Measurements from ENCODE around the gene HS1BP3.

HS1BP3 gene

DNA sequence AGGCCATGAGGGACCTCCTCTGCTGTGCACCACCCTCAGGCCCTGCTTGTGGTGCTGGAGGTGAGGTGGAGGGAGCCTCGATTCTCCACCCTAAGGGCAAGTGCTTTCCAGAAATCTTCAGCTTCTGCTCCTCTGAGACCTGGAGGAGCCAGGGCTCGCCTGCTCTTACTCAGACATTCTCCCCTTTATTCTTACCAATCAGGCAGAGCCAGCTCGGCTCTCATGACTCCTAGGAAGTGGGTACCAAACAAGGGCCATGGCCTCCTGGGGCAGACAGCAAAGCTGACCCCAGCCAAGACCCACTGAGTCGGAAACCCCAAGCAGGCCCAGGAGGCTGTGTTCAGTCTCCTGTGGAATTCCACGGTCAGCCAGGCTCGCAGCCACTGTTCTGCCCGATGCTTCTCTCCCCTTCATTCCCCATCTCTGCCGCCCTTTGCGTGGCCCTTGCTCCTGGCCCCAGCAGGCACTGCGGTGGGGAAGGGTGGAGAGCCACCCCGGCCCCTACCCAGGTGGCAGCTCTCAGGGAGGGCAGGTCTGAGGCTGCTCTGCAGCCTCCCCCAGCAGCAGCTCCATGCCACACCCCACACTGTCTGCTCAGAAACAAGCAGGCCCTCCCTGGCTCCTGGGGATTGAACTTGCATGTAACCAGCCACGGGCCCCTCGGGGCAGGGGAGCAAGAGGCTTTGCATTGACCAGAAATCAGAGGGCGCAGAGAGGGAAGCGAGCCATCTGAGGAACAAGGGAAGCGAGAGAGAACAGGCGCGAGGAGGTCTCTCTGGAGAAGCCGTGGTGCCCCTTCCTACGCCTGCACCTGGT lies 24.0 kb downstream of the HS1BP3 start:
- no peak for DNase-seq

GRCh38 chr2:20626392-20626697 lies 24.6 kb downstream of the HS1BP3 start:
- no peak for DNase-seq

DNA sequence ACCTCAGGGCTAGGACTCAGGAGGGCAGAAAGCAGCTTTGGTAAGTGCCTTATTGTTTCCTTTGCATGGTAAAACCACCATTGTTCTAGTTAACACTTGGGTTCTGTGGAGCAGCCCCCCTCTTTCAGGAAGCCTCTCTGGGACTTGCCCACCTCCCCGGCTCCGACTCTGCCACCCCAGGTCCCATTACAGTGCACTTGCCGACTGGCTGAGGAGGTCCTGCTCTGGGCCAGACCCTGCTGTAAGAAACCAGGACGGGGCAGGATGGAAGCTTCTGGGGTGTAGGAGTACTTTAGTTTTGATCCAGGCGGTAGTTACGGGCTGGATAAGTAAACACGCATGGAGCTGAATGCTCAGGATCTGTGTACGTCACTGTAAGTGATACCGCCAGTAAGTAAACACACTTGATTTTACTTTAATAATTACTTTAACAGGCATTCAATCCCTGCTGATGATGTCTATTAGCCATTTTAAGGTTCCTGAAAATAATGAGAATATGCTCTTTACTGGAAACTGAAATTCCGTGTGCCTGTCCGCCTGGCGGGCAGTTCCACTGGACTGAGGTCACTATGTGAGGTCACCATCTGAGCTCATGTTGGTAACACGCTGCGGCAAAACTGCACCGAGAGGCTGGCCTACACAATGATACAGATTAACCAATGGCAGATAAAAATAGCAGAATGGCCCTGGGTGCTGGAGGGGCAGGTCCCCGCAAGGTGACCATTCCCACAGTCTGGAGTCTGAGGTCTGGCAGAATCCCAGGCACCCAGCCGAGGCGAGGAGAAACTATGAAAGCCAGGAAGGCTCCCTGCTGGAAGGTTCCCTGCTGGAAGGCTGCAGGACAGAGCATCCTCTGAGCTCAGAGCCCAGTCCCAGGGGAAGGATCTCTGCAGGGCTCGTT lies 25.2 kb downstream of the HS1BP3 start:
- no peak for DNase-seq

- DNase-seq: no peak
These were observed 25.9 kb downstream of the HS1BP3 start for GRCh38 chr2:20624884-20625485.

DNA sequence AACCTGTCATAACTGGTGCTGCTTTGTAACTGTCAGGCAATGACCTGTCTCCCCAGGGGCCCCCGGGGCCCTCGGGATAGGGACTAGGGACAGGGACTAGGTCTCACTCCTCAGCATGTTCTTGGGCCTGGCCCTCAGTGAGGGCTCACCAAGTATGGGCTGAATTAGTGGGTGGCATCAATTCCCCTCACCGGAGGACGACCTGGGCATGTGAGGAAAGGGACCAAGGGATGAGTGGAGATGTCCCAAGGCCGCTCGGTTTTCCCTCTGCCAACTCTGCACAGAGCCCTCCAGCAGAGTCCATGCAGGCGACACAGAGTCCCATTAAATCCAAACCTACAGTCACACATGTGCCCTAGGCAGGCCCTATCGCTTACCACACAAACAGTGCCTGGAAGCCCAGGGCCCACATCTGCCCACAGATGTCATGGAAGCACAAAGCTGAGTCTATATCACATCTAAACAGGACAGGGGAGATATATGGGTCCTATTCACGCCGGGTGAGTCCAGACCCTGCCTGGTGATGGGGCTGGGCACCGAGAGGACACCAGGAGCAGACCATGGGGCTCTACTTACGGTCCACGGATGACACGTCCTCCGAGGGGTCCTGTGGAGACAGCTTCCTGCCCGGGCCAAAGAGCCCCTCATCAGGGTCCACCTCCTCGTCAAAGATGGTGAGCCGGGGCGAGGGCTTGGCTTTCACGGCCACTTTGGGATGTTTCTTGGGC lies 26.6 kb downstream of the HS1BP3 start:
- no peak for DNase-seq

- no peak for DNase-seq
These were observed 27.1 kb downstream of the HS1BP3 start for GRCh38 chr2:20623741-20624155.

DNA sequence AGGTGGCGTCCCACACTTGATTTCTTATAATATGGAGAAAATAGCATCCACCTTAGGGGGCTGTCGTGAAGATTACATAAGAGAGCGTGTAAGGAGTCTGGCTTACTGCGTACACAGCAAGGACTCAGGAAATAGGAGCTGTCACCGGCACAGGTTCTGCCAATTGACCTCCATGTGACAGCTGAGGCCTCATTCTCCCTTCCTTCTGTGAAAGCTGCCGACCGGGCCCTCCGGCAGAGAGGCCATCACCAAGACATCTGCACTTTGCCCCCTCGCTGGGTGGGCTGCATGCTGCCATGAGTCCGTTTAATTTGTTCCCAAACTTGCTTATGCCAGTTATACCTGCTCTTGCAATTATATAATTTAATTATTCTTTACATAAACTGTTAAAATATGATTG lies 27.7 kb downstream of the HS1BP3 start:
- DNase-seq: no peak

DNA sequence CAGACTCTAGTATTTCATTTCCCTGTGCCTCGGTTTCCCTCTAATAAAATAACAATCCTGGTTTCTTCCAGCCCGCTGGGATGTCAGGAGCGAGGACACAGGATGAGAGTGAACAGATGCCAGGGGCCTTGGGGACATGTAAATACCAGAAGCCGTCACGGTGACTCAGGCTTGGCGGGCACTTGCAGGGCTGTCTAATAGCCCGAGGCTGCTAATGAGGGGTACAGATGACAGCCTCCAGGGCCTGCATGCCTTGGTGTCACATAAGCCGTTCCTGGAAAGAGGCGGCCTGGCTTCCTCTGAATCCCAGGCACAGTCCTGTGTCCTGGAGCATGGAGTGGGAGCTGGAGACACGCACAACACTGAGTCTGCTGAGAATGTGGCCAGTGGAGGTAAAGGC lies 28.2 kb downstream of the HS1BP3 start:
- no peak for DNase-seq

- DNase-seq: no peak
These were observed 28.6 kb downstream of the HS1BP3 start for GRCh38 chr2:20622296-20622686.

DNA sequence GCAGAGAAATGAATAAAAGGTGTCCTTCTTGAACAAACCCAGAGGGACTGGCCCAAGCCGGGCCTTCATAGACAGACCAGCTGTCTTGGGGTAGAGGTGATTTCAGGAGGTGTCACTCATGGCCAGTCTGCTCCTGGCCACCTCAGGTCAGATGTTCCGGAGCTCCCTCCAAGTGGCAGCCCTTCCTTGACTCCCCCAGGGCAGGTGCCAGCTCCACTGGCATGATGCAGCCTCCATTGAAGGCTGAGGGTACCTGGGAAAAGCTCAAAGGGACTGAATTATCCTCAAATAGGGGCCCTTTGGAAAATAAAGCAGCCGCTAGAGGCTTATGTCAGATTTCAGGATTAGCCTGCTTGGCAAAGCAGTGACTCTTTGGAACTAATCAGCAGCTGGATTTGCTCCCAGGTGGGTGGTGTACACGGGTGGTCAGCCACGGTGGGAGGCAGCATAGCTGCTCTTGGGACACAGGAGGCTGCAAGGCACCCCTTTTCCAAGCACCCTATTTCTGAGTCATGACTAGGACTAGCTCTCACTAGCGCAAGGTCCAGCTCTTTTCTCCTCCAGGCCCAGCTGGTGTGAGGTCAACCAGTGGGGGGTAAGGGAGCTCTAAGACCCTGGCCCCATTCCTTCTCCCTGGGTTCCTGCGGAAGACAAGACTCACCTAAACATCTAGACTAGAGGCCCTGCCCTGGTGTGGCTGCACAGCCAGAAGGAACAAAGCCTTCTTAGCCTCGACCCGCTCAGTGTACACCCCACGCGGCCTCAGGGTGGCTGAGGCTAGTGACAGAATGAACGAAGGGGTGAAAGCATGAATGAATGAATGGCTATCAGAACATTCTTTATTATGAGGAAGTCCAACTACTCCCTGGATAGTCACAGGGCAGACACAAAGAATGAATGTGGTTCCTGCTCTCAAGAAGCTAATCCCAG lies 29.3 kb downstream of the HS1BP3 start:
- no peak for DNase-seq

GRCh38 chr2:20620696-20621365 lies 30.1 kb downstream of the HS1BP3 start:
- DNase-seq: no peak

DNA sequence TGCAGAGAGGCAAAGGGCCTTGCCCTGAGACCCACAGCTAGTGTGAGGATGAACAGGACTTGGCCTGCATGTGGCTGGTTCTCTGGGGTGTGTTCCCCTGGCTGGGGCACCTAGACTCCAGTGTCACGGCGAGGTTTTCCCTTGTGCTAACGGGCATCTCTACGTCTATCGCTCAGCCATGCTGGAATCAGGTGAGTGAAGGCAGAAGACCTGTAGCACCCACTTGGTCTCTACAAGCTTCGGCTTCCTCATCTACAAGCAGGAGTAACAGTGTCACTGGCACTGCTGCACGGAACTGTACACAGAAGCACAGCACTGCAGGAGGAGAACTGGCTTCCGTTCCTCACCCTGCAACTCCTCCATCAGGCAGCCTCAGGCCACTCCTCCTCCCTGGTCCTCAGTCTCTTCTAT lies 30.6 kb downstream of the HS1BP3 start:
- no peak for DNase-seq

DNA sequence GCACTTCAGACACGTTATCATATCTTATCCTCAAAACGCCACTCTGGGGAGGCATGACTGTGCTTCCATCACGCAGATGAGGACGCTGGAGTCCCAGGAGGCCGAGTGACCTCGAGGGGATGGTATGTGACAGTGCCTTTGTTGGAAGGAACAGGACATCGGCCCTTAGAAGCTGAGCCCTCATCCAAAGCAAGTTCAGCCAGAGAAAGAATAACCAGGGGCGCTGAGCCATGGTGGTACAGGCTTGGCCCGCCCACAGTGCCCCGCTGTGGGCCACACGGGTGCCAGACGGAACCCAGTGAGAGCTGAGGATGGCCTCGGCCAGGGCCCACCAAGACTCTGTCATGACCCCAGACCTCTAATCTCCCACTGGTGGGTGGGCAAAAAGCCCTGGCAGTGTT lies 31.3 kb downstream of the HS1BP3 start:
- no peak for DNase-seq

DNA sequence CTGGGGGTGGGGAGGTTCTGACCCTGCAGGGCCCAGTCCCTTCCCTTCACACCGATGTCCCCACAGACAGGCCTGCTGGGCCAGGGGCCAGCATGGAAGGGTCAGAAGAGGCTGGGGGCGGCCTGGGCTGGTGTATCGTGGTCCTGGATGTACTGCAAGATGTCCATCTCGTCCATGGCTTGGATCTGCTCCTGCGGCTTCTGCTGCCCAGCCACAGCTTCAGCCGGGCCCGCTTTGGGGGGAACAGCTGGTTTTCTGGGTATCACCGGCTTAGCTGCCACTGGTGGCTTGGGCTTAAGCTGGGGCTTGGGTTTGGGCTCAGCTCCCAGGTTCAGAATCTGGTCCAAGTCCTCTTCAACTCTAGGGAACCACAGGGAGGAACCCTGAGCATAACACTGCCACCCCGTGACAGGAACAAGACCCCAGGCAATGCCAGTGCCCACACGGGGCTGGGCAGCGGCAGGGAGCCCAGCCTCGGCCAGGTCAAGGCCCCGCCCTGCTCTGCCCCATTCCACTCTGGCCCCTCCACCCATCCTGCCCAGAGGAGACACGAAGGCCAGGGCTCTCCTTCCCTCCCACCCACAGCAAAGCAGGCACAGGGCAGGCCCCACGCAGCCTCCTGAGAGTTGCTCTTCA lies 31.9 kb downstream of the HS1BP3 start:
- DNase-seq: no peak

DNA sequence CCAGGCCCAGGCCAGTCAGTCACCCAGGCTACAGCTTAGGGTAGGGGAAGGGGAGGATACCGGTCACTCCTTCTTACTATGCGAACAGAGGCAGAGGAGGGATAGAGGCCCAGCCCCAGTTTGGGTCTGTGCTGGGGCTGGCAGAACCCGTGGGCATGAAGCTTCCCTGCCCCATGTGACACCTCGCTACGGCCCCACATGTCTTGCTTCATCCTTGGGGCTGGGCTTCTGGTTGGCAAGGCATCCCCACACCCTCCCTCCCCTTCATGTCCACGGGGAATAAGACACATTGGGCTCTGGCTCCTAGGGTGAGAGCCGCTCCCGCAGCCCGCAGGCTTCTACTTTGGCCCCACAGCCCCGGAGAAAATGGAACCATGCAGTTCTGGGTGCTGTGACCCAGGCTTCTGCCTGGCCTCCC lies 32.4 kb downstream of the HS1BP3 start:
- DNase-seq: no peak

- no peak for DNase-seq
These were observed 32.9 kb downstream of the HS1BP3 start for GRCh38 chr2:20617892-20618467.

- no peak for DNase-seq
These were observed 33.8 kb downstream of the HS1BP3 start for GRCh38 chr2:20617081-20617575.

DNA sequence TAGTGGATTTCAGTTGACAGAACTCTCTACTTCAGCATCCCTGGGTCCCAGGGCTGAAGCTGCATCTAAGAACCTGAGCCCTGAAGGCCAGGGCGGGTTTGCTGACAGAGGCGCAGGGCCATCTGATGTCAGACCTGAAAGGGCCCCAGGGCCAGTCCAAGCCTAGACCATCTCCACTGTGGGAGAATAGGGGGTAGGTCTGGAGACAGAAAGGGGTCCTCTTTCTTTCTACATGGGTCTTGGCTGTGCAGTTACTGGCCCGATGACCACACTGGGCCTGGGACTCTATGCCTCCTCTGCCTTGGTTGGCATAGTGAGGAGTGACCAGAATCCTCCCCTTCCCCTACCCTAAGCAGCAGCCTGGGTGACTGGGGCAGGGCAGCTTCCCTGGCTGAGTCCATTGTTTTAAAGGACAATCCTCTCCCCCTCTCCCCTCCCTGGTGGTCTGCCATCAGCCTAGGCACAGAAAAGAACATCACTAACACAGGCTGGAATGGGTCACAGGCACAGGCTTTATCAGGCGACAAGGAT lies 34.5 kb downstream of the HS1BP3 start:
- DNase-seq: no peak

DNA sequence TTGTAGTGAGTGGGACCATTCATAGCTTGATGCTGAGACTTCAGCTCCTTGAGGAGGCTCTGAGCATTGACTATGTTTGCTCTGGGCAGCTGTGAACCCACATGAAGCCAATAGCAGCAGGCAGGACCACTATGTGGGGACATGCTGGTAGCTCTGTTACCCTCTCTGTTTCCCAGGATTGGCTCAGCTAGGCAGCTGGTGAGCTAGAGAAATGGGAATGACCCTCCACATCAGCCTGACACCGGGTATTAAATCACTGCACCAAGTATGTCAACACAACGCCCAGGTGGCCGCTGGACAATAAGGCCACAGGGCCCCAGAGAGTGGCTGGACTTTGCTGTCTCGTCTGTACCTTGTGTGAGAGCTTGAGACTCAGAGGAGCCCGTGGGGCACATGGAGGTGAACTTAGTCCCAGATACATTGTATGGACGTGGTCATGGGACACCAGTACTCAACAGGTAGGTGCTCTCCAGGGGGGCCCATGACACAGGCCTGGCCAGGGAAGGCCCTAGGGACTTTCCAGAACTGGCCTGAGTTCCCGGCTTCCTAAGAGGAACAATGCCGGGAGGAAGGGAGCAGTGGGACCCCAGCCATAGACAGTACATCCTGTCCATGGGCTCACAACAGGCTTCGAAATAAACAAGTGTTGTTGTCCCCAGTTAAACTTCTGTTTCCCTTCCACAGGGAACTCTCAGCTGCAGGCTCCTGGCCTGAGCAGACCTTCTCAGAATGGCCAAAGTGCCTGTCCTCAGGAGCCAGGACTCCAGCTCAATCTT lies 35.2 kb downstream of the HS1BP3 start:
- no peak for DNase-seq

All from NK-92 treated with Interleukin-12 subunit alpha and Interleukin-12 subunit beta, amount 100 ng/mL, for 24 hours (cell line).